Trophoblast cell (in vitro differentiated cells and primary cell): ENCODE measurements around the gene TGFBR1.

ENCODE experiments used
- DNase-seq, 2 donors: peaks; one replicate each; pipeline ENCODE4 v3.0.0-alpha.2; 2016
- H2AFZ ChIP-seq: 2 replicates; pipeline ENCODE4 v1.6.1; 2013; ENCODE audit warnings: low read length, moderate library complexity, mild to moderate bottlenecking; ENCODE audit not compliant: insufficient read depth, poor library complexity
- H2AK5ac ChIP-seq: 2 replicates; pipeline ENCODE4 v1.6.1; 2013; ENCODE audit warnings: mild to moderate bottlenecking, low read length
- H2BK120ac ChIP-seq: 2 replicates; pipeline ENCODE4 v1.6.1; 2013; ENCODE audit warnings: low read length, mild to moderate bottlenecking, moderate library complexity; ENCODE audit not compliant: insufficient read depth, poor library complexity
- H2BK12ac ChIP-seq: 2 replicates; pipeline ENCODE4 v1.6.1; 2013; ENCODE audit warnings: mild to moderate bottlenecking, low read length, moderate library complexity
- H2BK5ac ChIP-seq: 2 replicates; pipeline ENCODE4 v1.6.1; 2013; ENCODE audit warnings: low read length, low read depth, moderate library complexity, mild to moderate bottlenecking; ENCODE audit not compliant: poor library complexity
- H3K14ac ChIP-seq: 2 replicates; pipeline ENCODE4 v1.6.1; 2013; ENCODE audit warnings: mild to moderate bottlenecking, low read length
- H3K18ac ChIP-seq: 2 replicates; pipeline ENCODE4 v1.6.1; 2013; ENCODE audit warnings: mild to moderate bottlenecking, low read length
- H3K23ac ChIP-seq: 2 replicates; pipeline ENCODE4 v1.6.1; 2013; ENCODE audit warnings: low read length
- H3K27ac ChIP-seq: 2 replicates; pipeline ENCODE4 v1.5.1; 2013; ENCODE audit warnings: low read depth, mild to moderate bottlenecking, inconsistent platforms, low read length, moderate library complexity
- H3K27me3 ChIP-seq: 2 replicates; pipeline ENCODE4 v1.6.1; 2013; ENCODE audit warnings: inconsistent platforms, mild to moderate bottlenecking, low read length, moderate library complexity; ENCODE audit not compliant: insufficient read depth
- H3K36me3 ChIP-seq, 2 experiments: 1 replicate in 1 of 2; 2 replicates in 1 of 2; pipeline ENCODE4 v1.6.1; 2013; ENCODE audit warnings: low read length in 2 of 2, mild to moderate bottlenecking in 2 of 2, moderate library complexity in 1 of 2; ENCODE audit not compliant: insufficient read depth in 2 of 2, control insufficient read depth in 1 of 2
- H3K4ac ChIP-seq: 2 replicates; pipeline ENCODE4 v1.6.1; 2013; ENCODE audit warnings: low read depth, mild to moderate bottlenecking, low read length, moderate library complexity
- H3K4me1 ChIP-seq, 2 experiments: 1 replicate in 1 of 2; 2 replicates in 1 of 2; pipeline ENCODE4 v1.6.1; 2013; ENCODE audit warnings: low read length in 2 of 2, mild to moderate bottlenecking in 2 of 2, moderate library complexity in 1 of 2; ENCODE audit not compliant: insufficient read depth in 2 of 2, control insufficient read depth in 1 of 2
- H3K4me2 ChIP-seq: 2 replicates; pipeline ENCODE4 v1.6.1; 2013; ENCODE audit warnings: inconsistent platforms, mild to moderate bottlenecking, low read length, moderate library complexity
- H3K4me3 ChIP-seq: 2 replicates; pipeline ENCODE4 v1.5.1; 2013; ENCODE audit warnings: mild to moderate bottlenecking, low read depth, low read length, inconsistent platforms
- H3K79me1 ChIP-seq: one replicate; pipeline ENCODE4 v1.6.1; 2013; ENCODE audit warnings: low read length
- H3K79me2 ChIP-seq: 2 replicates; pipeline ENCODE4 v1.6.1; 2013; ENCODE audit warnings: low read length, mild to moderate bottlenecking; ENCODE audit not compliant: control insufficient read depth, insufficient read depth, poor library complexity
- H3K9ac ChIP-seq: 2 replicates; pipeline ENCODE4 v1.6.1; 2013; ENCODE audit warnings: mild to moderate bottlenecking, low read length
- H3K9me3 ChIP-seq: 2 replicates; pipeline ENCODE4 v1.6.1; 2013; ENCODE audit warnings: low read depth, mild to moderate bottlenecking, control low read depth, inconsistent platforms, low read length; ENCODE audit not compliant: insufficient read depth
- H4K12ac ChIP-seq: 2 replicates; pipeline ENCODE4 v1.6.1; 2013; ENCODE audit warnings: low read depth, mild to moderate bottlenecking, low read length, moderate library complexity
- H4K8ac ChIP-seq: 2 replicates; pipeline ENCODE4 v1.6.1; 2013; ENCODE audit warnings: low read depth, mild to moderate bottlenecking, low read length, moderate library complexity
- H4K91ac ChIP-seq: one replicate; pipeline ENCODE4 v1.6.1; 2013; ENCODE audit warnings: low read depth, mild to moderate bottlenecking, low read length, moderate library complexity
- WGBS: extraction: QIAGEN DNeasy Blood & Tissue Kit; methylation state at CpG from one replicate; pipeline ENCODE4 v1.1.7; 2013; ENCODE audit warnings: missing lambda C conversion rate; ENCODE audit not compliant: insufficient read length, insufficient coverage; ENCODE audit errors: extremely low coverage; 5-methylcytosine and 5-hydroxymethylcytosine counted together

TGFBR1 gene

GRCh38 chr9:99085949-99086948, 18.7 kb upstream of the TGFBR1 start:
- H3K27ac ChIP-seq, result no peak overlapping the region
- H3K14ac ChIP-seq, result no peak overlapping the region
- WGBS, result no CpG with 5 or more reads among the region's 12 CpGs
- no peak overlapping the region for H4K91ac ChIP-seq
- H3K4me3 ChIP-seq, result no peak overlapping the region
- peaks cover 5% of the 10 kb centered on the region for H3K9me3 ChIP-seq
- no peak overlapping the region for H3K4me2 ChIP-seq
- H3K18ac ChIP-seq, result no peak overlapping the region
- H2BK120ac ChIP-seq, result no peak overlapping the region
- no peaks in the 10 kb centered on the region for H3K36me3 ChIP-seq
- DNase-seq, result peak in 1 of 2 donors; percentile 26
- H2BK5ac ChIP-seq, result no peak overlapping the region
- H2BK12ac ChIP-seq, result no peak overlapping the region
- H3K4me1 ChIP-seq, result no peaks in the 10 kb centered on the region
- H3K79me2 ChIP-seq, result no peaks in the 10 kb centered on the region
- H3K27me3 ChIP-seq, result no peaks in the 10 kb centered on the region
- H3K9ac ChIP-seq, result no peak overlapping the region
- H3K79me1 ChIP-seq, result no peaks in the 10 kb centered on the region
- no peak overlapping the region for H4K8ac ChIP-seq
- no peak overlapping the region for H3K23ac ChIP-seq
- no peak overlapping the region for H2AFZ ChIP-seq
- H2AK5ac ChIP-seq, result no peak overlapping the region
- no peak overlapping the region for H3K4ac ChIP-seq
- H4K12ac ChIP-seq, result no peak overlapping the region

GRCh38 chr9:99087462-99087861, 17.5 kb upstream of the TGFBR1 start:
- no peak overlapping the region for H2AK5ac ChIP-seq
- H3K27me3 ChIP-seq, result no peaks in the 10 kb centered on the region
- no peaks in the 10 kb centered on the region for H3K79me2 ChIP-seq
- no peaks in the 10 kb centered on the region for H3K4me1 ChIP-seq
- H3K23ac ChIP-seq, result no peak overlapping the region
- H4K8ac ChIP-seq, result no peak overlapping the region
- H2BK5ac ChIP-seq, result no peak overlapping the region
- H3K9me3 ChIP-seq, result peaks cover 5% of the 10 kb centered on the region
- WGBS, result no CpG with 5 or more reads among the region's 3 CpGs
- H3K14ac ChIP-seq, result no peak overlapping the region
- H3K4me3 ChIP-seq, result no peak overlapping the region
- H2BK12ac ChIP-seq, result no peak overlapping the region
- no peak overlapping the region for H3K27ac ChIP-seq
- H3K36me3 ChIP-seq, result no peaks in the 10 kb centered on the region
- no peak overlapping the region for H3K4me2 ChIP-seq
- no peak overlapping the region for H2AFZ ChIP-seq
- no peak overlapping the region for H3K4ac ChIP-seq
- H3K79me1 ChIP-seq, result no peaks in the 10 kb centered on the region
- H2BK120ac ChIP-seq, result no peak overlapping the region
- no peak overlapping the region for H3K18ac ChIP-seq
- H4K91ac ChIP-seq, result no peak overlapping the region
- no peak overlapping the region for H3K9ac ChIP-seq
- H4K12ac ChIP-seq, result no peak overlapping the region
- no peak for DNase-seq

GRCh38 chr9:99090336-99091130, 14.4 kb upstream of the TGFBR1 start:
- H3K79me2 ChIP-seq, result no peaks in the 10 kb centered on the region
- no peak overlapping the region for H3K23ac ChIP-seq
- H3K36me3 ChIP-seq, result no peaks in the 10 kb centered on the region
- H3K18ac ChIP-seq, result no peak overlapping the region
- peak in 1 of 2 donors; percentile 65 for DNase-seq
- H3K9ac ChIP-seq, result no peak overlapping the region
- no peak overlapping the region for H2AFZ ChIP-seq
- no CpG with 5 or more reads among the region's 5 CpGs for WGBS
- no peaks in the 10 kb centered on the region for H3K27me3 ChIP-seq
- H2AK5ac ChIP-seq, result no peak overlapping the region
- no peaks in the 10 kb centered on the region for H3K79me1 ChIP-seq
- no peak overlapping the region for H2BK12ac ChIP-seq
- peaks cover 5% of the 10 kb centered on the region for H3K9me3 ChIP-seq
- no peak overlapping the region for H4K8ac ChIP-seq
- no peak overlapping the region for H3K27ac ChIP-seq
- H3K4ac ChIP-seq, result no peak overlapping the region
- no peak overlapping the region for H3K14ac ChIP-seq
- H4K12ac ChIP-seq, result no peak overlapping the region
- no peak overlapping the region for H4K91ac ChIP-seq
- H3K4me3 ChIP-seq, result no peak overlapping the region
- H3K4me2 ChIP-seq, result no peak overlapping the region
- peaks cover 0 to 3% of the 10 kb centered on the region in 2 experiments for H3K4me1 ChIP-seq
- H2BK5ac ChIP-seq, result no peak overlapping the region
- H2BK120ac ChIP-seq, result no peak overlapping the region

- Histone ChIP-seq H2BK12ac (no peak overlapping the region), H3K27ac (no peak overlapping the region), H3K4me3 (no peak overlapping the region), H4K8ac (no peak overlapping the region), H3K14ac (no peak overlapping the region), H3K27me3 (no peaks in the 10 kb centered on the region), H3K23ac (no peak overlapping the region), H3K79me2 (no peaks in the 10 kb centered on the region), H2AK5ac (no peak overlapping the region), H3K4me2 (no peak overlapping the region), H3K9me3 (peaks cover 3% of the 10 kb centered on the region), H3K79me1 (no peaks in the 10 kb centered on the region), H4K12ac (no peak overlapping the region), H3K4me1 (peaks cover 3 to 4% of the 10 kb centered on the region in 2 experiments), H2BK5ac (no peak overlapping the region), H3K4ac (no peak overlapping the region), H2AFZ (no peak overlapping the region), H4K91ac (no peak overlapping the region), H3K9ac (no peak overlapping the region), H3K36me3 (no peaks in the 10 kb centered on the region), H2BK120ac (no peak overlapping the region), H3K18ac (no peak overlapping the region)
- DNase-seq, result no peak
- no CpG with 5 or more reads among the region's 6 CpGs for WGBS
Observed at GRCh38 chr9:99092643-99093491, 12.0 kb upstream of the TGFBR1 start.
